ENCODE data around the gene ADAMTS12. TPM values are rescaled to one million over a fixed set of nuclear protein-coding genes. Genes with fewer than 3 reads are reported as not detected.

The ADAMTS12 gene
- total and polyA plus RNA-seq, 2 of the 8 experiments (the other 6 are each of a cell fraction or from before 2014, with no cell fraction given): 6.4 to 12.8 TPM

GRCh38 chr5:33834334-33834733 is 57.5 kb downstream of the ADAMTS12 start (continued):
- TF ChIP-seq, protein P1, sequence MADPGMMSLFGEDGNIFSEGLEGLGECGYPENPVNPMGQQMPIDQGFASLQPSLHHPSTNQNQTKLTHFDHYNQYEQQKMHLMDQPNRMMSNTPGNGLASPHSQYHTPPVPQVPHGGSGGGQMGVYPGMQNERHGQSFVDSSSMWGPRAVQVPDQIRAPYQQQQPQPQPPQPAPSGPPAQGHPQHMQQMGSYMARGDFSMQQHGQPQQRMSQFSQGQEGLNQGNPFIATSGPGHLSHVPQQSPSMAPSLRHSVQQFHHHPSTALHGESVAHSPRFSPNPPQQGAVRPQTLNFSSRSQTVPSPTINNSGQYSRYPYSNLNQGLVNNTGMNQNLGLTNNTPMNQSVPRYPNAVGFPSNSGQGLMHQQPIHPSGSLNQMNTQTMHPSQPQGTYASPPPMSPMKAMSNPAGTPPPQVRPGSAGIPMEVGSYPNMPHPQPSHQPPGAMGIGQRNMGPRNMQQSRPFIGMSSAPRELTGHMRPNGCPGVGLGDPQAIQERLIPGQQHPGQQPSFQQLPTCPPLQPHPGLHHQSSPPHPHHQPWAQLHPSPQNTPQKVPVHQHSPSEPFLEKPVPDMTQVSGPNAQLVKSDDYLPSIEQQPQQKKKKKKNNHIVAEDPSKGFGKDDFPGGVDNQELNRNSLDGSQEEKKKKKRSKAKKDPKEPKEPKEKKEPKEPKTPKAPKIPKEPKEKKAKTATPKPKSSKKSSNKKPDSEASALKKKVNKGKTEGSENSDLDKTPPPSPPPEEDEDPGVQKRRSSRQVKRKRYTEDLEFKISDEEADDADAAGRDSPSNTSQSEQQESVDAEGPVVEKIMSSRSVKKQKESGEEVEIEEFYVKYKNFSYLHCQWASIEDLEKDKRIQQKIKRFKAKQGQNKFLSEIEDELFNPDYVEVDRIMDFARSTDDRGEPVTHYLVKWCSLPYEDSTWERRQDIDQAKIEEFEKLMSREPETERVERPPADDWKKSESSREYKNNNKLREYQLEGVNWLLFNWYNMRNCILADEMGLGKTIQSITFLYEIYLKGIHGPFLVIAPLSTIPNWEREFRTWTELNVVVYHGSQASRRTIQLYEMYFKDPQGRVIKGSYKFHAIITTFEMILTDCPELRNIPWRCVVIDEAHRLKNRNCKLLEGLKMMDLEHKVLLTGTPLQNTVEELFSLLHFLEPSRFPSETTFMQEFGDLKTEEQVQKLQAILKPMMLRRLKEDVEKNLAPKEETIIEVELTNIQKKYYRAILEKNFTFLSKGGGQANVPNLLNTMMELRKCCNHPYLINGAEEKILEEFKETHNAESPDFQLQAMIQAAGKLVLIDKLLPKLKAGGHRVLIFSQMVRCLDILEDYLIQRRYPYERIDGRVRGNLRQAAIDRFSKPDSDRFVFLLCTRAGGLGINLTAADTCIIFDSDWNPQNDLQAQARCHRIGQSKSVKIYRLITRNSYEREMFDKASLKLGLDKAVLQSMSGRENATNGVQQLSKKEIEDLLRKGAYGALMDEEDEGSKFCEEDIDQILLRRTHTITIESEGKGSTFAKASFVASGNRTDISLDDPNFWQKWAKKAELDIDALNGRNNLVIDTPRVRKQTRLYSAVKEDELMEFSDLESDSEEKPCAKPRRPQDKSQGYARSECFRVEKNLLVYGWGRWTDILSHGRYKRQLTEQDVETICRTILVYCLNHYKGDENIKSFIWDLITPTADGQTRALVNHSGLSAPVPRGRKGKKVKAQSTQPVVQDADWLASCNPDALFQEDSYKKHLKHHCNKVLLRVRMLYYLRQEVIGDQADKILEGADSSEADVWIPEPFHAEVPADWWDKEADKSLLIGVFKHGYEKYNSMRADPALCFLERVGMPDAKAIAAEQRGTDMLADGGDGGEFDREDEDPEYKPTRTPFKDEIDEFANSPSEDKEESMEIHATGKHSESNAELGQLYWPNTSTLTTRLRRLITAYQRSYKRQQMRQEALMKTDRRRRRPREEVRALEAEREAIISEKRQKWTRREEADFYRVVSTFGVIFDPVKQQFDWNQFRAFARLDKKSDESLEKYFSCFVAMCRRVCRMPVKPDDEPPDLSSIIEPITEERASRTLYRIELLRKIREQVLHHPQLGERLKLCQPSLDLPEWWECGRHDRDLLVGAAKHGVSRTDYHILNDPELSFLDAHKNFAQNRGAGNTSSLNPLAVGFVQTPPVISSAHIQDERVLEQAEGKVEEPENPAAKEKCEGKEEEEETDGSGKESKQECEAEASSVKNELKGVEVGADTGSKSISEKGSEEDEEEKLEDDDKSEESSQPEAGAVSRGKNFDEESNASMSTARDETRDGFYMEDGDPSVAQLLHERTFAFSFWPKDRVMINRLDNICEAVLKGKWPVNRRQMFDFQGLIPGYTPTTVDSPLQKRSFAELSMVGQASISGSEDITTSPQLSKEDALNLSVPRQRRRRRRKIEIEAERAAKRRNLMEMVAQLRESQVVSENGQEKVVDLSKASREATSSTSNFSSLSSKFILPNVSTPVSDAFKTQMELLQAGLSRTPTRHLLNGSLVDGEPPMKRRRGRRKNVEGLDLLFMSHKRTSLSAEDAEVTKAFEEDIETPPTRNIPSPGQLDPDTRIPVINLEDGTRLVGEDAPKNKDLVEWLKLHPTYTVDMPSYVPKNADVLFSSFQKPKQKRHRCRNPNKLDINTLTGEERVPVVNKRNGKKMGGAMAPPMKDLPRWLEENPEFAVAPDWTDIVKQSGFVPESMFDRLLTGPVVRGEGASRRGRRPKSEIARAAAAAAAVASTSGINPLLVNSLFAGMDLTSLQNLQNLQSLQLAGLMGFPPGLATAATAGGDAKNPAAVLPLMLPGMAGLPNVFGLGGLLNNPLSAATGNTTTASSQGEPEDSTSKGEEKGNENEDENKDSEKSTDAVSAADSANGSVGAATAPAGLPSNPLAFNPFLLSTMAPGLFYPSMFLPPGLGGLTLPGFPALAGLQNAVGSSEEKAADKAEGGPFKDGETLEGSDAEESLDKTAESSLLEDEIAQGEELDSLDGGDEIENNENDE (IDR thresholded peaks at IDR 0.05; ENCODE audit: insufficient replicate concordance, low read length): no peak
- no peak for TF ChIP-seq BCL11A (IDR thresholded peaks at IDR 0.05; ENCODE audit: low read depth in 2 of 2, low read length in 2 of 2)
- TF ChIP-seq CHD1 (IDR thresholded peaks at IDR 0.05; ENCODE audit: low read depth, low read length): no peak
- TF ChIP-seq EZH2 (IDR thresholded peaks at IDR 0.05; ENCODE audit: low read depth, low read length, severe bottlenecking): no peak
- no peak for TF ChIP-seq SAP30 (IDR thresholded peaks at IDR 0.05; ENCODE audit: insufficient read depth, insufficient replicate concordance, low read length)
- no peak for TF ChIP-seq CHD2 (IDR thresholded peaks at IDR 0.05; ENCODE audit: low read length)
- no peak for TF ChIP-seq POLR2AphosphoS5 (IDR thresholded peaks at IDR 0.05; ENCODE audit: low read depth, low read length)
- no peak for TF ChIP-seq TAF7 (optimal IDR thresholded peaks at IDR 0.05; ENCODE audit: borderline replicate concordance, low read depth, low read length)
- TF ChIP-seq KDM1A (IDR thresholded peaks at IDR 0.05; ENCODE audit: borderline replicate concordance, low read length): no peak
- TF ChIP-seq, protein P2, sequence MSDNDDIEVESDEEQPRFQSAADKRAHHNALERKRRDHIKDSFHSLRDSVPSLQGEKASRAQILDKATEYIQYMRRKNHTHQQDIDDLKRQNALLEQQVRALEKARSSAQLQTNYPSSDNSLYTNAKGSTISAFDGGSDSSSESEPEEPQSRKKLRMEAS (IDR thresholded peaks at IDR 0.05): no peak

Measured in H1 (cell line).